Right kidney (tissue), 9 donors: ENCODE measurements around the gene PEX11A.
"Not testable (repeated sequence)": the region's sequence is repeated elsewhere in the genome, so short reads cannot be mapped to it uniquely, and the experiment has no call there.

Experiments
- DNase-seq: peaks from one replicate; pipeline ENCODE4 v3.0.0-alpha.2; 2016
- long read RNA-seq, 8 donors: transcript quantifications; one replicate each; lab custom pipeline, GENCODE V29; 2026

PEX11A gene, protein sequence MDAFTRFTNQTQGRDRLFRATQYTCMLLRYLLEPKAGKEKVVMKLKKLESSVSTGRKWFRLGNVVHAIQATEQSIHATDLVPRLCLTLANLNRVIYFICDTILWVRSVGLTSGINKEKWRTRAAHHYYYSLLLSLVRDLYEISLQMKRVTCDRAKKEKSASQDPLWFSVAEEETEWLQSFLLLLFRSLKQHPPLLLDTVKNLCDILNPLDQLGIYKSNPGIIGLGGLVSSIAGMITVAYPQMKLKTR
- long read RNA-seq, donor 1, partial matches to known transcripts = 0 of 5 reads
- long read RNA-seq, donor 1, other reads (novel, unspliced or antisense) = 0 of 5 reads
- long read RNA-seq, donor 2, partial matches to known transcripts = 0 of 6 reads
- long read RNA-seq, donor 2, other reads (novel, unspliced or antisense) = 0 of 6 reads
- long read RNA-seq, donor 3, partial matches to known transcripts = 0 of 1 reads
- long read RNA-seq, donor 3, other reads (novel, unspliced or antisense) = 0 of 1 reads
- long read RNA-seq, donor 4, partial matches to known transcripts = 0 of 2 reads
- long read RNA-seq, donor 4, other reads (novel, unspliced or antisense) = 0 of 2 reads
- long read RNA-seq, donor 5, partial matches to known transcripts = 0 of 2 reads
- long read RNA-seq, donor 5, other reads (novel, unspliced or antisense) = 0 of 2 reads
- long read RNA-seq, donor 6, partial matches to known transcripts = 0 of 4 reads
- long read RNA-seq, donor 6, other reads (novel, unspliced or antisense) = 0 of 4 reads
- long read RNA-seq, donor 7 = 0 reads
- long read RNA-seq, donor 8, partial matches to known transcripts = 0 of 3 reads
- long read RNA-seq, donor 8, other reads (novel, unspliced or antisense) = 0 of 3 reads

- DNase-seq = peak; percentile 93
Observed at GRCh38 chr15:89690276-89691218, at the start of gene PEX11A, which contains the start of gene WDR93. Gene PEX11A, minus strand, starts transcription at chr15:89690754. Its CDS starts 122 bp downstream, at chr15:89690632. Gene WDR93, plus strand, starts transcription at chr15:89690811. Its CDS starts 10,936 bp downstream, at chr15:89701747.

DNA sequence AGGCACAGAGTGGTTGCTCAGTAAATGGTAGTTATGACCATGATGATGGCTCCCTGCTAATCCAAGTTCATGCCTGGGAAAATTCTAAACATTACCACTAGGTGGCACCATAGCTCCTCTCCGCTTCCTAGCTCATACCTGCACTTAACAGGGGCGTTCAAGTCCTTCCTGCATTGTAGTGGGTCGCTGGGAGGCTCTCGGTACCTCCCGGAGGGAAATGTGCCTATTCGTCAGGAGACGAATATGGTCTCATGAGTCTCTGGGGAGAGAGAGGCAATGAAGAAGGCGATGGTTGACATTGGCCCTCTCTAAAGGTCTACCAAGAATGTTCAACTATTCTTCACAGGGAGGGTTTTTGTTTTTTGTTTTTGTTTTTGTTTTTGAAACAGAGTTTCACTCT, 49.6 kb upstream of the PEX11A start:
- no peak for DNase-seq

- no peak for DNase-seq
Observed at GRCh38 chr15:89735773-89736172, 45.2 kb upstream of the PEX11A start.

DNA sequence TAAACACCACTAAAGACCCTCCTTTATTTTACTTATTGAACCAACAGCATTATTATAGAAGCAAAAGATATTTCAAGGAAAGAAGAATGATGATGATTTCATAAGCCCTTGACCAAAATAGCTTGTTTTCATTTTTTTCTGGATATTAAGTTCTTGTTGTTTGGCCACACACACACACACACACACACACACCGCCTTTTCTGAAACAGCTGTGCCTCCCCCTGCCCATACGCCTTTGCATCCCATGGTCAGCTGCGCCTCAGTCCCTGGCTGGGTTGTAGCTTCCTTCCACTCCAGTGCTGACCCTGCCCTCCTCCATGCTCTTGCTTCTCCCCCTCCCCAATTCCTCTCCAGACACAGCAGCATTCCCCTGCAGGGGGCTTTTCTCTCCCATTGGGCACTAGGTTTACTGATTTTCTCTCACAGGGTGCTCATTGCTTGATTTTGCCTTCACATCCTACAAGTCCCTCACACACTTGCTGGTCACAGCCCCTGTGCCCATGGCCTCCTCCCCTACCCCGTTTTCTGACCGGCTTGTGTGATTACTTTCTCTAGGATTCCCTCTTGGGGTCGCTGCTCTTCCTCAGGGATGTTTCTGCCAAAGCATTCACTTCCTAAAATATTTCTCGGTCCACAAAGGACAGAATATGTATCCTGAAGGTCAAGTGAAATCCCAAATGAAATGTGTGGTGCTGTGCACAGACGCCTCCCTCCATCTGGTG, 42.1 kb upstream of the PEX11A start:
- DNase-seq = no peak

DNA sequence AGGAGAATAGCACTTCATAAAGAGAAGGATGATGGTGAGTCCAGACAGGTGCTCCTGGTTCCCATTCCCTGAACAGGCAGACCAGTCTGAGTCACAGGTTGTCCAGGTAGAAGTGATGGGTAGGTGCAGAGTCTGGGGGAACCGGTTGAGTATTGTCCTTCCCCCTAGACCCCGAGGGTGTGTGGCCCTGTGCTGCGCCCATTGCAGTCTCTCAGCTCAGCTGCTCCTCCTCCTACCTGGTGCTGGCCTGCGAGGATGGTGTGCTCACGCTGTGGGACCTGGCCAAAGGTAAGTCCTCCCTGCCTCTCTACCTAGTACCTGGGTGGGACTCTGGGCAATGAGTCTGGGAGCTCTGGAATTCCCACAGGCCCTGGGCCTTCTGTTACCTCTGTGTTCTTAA, 40.7 kb upstream of the PEX11A start:
- no peak for DNase-seq

DNA sequence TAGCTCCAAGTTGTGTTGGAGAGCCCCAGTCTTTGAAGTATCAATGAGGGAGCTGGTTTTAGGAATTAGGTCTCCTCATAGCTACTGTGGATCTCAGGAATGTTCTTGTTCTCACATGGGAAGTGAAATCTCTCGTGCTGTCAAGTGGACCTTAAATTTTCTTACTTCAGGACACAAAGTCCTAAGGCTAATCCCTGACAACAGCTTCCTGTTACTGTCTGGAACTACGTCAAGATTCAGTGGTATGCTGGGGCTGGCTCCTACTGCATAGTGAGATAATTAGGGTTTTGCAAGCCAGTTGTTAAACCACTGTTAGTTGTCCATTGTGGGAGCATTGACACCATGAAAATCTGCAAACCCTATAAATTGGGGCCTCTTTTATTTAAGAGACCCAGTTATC, 37.7 kb upstream of the PEX11A start:
- no peak for DNase-seq

GRCh38 chr15:89725064-89725463, 34.5 kb upstream of the PEX11A start:
- DNase-seq = no peak

DNA sequence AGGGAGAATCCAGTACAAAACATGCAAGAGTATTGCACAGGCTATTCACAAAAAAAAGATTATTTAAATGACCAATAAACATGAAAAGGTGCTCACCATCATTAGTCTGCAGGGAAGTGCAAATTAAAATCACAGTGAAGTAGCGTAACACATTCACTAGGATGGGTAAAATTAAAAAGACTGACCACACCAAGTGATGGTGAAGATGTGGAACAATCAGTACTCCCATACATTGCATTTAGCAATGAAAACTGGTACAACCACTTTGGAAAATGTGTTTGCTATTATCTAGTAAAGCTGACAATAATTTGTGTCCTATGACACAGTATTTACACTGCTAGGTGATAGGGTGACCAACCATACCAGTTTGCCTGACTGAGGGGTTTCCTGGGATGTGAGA, 34.1 kb upstream of the PEX11A start:
- DNase-seq = no peak

- no peak for DNase-seq
Observed at GRCh38 chr15:89723031-89723430, 32.5 kb upstream of the PEX11A start.

GRCh38 chr15:89714775-89715174, 24.2 kb upstream of the PEX11A start:
- no peak for DNase-seq

GRCh38 chr15:89707577-89707976, 17.0 kb upstream of the PEX11A start:
- no peak for DNase-seq

GRCh38 chr15:89704411-89704810, 13.9 kb upstream of the PEX11A start:
- DNase-seq = no peak

GRCh38 chr15:89695198-89695597, 4.6 kb upstream of the PEX11A start:
- no peak for DNase-seq

GRCh38 chr15:89693696-89694095, 3.1 kb upstream of the PEX11A start:
- DNase-seq = no peak

- no peak for DNase-seq
Observed at GRCh38 chr15:89693091-89693490, 2.5 kb upstream of the PEX11A start.

DNA sequence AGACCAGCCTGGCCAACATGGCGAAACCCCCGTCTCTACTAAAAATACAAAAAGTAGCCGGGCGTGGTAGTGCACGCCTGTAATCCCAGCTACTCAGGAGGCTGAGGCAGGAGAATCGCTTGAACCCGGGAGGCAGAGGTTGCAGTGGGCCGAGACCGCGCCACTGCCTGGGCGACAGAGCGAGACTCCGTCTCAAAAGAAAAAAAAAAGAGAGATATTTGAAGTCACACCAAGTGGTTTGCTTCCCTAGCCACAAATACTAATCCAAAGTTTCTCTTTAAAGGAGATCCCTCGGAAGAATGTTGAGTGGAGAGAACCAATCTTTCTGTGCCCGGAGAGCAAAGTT, 651 bp downstream of the PEX11A start:
- not testable (repeated sequence) for DNase-seq

GRCh38 chr15:89686522-89686921, 4.0 kb downstream of the PEX11A start:
- DNase-seq = no peak

- DNase-seq = no peak
Observed at GRCh38 chr15:89685995-89686394, 4.6 kb downstream of the PEX11A start.

DNA sequence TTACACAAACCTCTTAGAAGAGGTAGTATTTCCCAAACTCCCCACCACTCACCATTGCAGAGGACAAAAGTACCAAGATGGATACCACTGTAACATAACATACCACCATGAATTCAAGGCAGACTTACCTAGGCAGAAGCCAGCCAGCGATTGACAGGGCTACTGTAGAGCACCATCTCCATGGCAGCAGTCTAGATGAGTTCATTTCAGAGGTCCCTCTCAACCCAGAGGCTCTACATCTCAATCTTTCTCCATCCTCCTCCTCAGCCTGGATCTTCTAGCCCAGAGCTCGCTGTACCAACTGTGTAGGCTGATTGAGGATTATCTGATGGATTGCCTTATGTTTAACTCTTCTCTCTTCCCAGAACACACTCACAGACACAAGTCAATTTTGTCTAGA, 9.4 kb downstream of the PEX11A start:
- DNase-seq = no peak

DNA sequence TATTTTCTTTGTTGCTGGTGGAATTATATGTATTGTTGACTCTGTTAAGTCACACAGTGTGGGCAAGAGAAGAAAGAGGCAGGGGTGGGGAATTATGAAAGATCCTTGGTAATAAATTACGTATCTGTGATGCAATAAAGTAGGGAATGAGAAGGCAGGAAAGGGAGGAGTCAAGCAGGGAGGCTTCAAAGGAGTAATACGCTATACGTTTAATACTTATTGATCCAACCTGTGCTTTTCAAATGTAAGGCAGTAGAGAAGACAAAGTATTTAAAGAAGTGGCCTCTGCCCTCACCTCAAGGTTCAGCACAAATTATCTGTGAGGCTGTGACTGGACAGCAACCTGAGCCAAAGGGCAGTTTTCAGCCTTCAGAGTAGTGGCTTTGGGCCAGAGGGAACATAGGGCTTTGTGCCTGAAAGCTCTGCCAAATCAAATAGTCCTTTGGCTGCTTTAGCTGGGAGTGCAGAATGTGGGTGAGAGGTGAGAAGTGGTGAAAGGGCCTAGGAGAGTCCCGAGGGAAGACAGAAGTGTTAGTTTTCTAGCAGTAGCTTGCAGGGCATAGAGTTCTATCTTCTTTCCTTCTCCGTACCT, 10.2 kb downstream of the PEX11A start:
- DNase-seq = no peak

DNA sequence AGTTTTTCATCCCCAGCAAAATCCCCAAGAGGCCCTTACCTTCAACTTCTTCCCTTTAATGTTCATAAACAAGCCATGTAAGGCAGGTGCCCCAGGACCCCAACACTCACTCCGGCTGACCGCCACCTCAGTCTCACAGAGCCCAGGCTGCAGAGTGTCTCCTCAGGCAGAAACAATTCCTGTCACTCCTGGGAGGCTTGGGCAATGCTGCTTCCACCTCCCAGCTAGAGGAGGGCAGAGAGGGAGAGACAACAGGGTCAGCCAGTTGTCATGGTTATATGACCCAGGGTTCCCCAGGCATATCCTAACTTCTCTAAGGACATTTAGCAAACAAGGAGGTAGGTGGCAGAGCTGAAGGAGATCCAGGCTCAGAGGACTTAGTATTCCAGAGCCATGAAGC, 11.3 kb downstream of the PEX11A start, which contains the start of gene PLIN1:
PLIN1 (minus strand) TSS at position 156 of the 400 bp plus-strand sequence. CDS start 1,878 bp downstream, outside the sequence.
- no peak for DNase-seq
